CD4-positive, CD25-positive, alpha-beta regulatory T cell (primary cell): Measurements from ENCODE around the gene POM121L12. TPM values are rescaled to one million over a fixed set of nuclear protein-coding genes. Genes with fewer than 3 reads are reported as not detected.

Experiments
- ATAC-seq, 2 donors: fragments of 150-1000 bp; cut with Tn5 transposase; one replicate each; pipeline ENCODE4 v1.10.0; 2021; ENCODE audit warnings: low read depth in 2 of 2, moderate number of reproducible peaks in 2 of 2, moderate library complexity in 1 of 2
- DNase-seq, 3 donors: peaks; one replicate each; pipeline versions ENCODE4 v3.0.0 to v3.0.0-alpha.2; 2012 to 2022; ENCODE audit warnings: mixed read lengths in 1 of 3
- H3K27ac ChIP-seq: one replicate; pipeline ENCODE4 v1.7.0; 2013; ENCODE audit warnings: mild to moderate bottlenecking, low read length; ENCODE audit not compliant: insufficient read depth, poor library complexity, severe bottlenecking
- H3K27me3 ChIP-seq: one replicate; pipeline ENCODE4 v1.7.0; 2013; ENCODE audit warnings: low read length; ENCODE audit not compliant: control insufficient read depth, insufficient read depth
- H3K36me3 ChIP-seq: one replicate; pipeline ENCODE4 v1.7.0; 2013; ENCODE audit warnings: mild to moderate bottlenecking, low read length, moderate library complexity; ENCODE audit not compliant: control insufficient read depth, insufficient read depth
- H3K4me1 ChIP-seq: 2 replicates; pipeline ENCODE4 v1.7.0; 2013; ENCODE audit warnings: mild to moderate bottlenecking, low read length; ENCODE audit not compliant: insufficient read depth, control insufficient read depth, poor library complexity, severe bottlenecking
- H3K4me3 ChIP-seq: one replicate; pipeline ENCODE4 v1.7.0; 2013; ENCODE audit warnings: low read depth, mild to moderate bottlenecking, low read length, moderate library complexity
- H3K9me3 ChIP-seq, 2 experiments: 1 replicate in 1 of 2; 2 replicates in 1 of 2; pipeline ENCODE4 v1.7.0; 2013; ENCODE audit warnings: low read length in 2 of 2, mild to moderate bottlenecking in 1 of 2, moderate library complexity in 1 of 2; ENCODE audit not compliant: control insufficient read depth in 2 of 2
- H3K27ac Mint-ChIP-seq, 3 donors: one replicate each; pipeline ENCODE4 v1.8.0; 2020 to 2022; ENCODE audit warnings: mild to moderate bottlenecking in 3 of 3, mixed read lengths in 3 of 3, moderate library complexity in 2 of 3
- H3K27me3 Mint-ChIP-seq: one replicate; pipeline ENCODE4 v1.8.0; 2022; ENCODE audit warnings: mild to moderate bottlenecking, mixed read lengths
- H3K36me3 Mint-ChIP-seq: one replicate; pipeline ENCODE4 v1.8.0; 2020; ENCODE audit warnings: mixed read lengths
- H3K4me1 Mint-ChIP-seq, 4 donors: one replicate each; pipeline ENCODE4 v1.8.0; 2020 to 2022; ENCODE audit warnings: mixed read lengths in 4 of 4, mild to moderate bottlenecking in 1 of 4
- H3K4me3 Mint-ChIP-seq, 4 donors: one replicate each; pipeline ENCODE4 v1.8.0; 2020 to 2022; ENCODE audit warnings: mild to moderate bottlenecking in 4 of 4, mixed read lengths in 4 of 4, moderate library complexity in 3 of 4
- H3K9me3 Mint-ChIP-seq, 7 donors: one replicate each; pipeline ENCODE4 v1.8.0; 2020 to 2022; ENCODE audit warnings: mixed read lengths in 7 of 7, mild to moderate bottlenecking in 3 of 7, moderate library complexity in 2 of 7
- polyA plus RNA-seq, 4 donors: library from polyadenylated mRNA; unstranded; fragments of 300-500 nt; fragmentation: Illumina TruSeq; gene quantifications; one replicate each; pipeline ENCODE4 v1.2.3, GENCODE V29; 2021
- total RNA-seq: library from RNA; stranded (reverse); gene quantifications from one replicate; pipeline ENCODE4 v1.2.3, GENCODE V29; 2022

The POM121L12 gene
- total and polyA plus RNA-seq, 5 donors from 2014 or later = not detected

DNA sequence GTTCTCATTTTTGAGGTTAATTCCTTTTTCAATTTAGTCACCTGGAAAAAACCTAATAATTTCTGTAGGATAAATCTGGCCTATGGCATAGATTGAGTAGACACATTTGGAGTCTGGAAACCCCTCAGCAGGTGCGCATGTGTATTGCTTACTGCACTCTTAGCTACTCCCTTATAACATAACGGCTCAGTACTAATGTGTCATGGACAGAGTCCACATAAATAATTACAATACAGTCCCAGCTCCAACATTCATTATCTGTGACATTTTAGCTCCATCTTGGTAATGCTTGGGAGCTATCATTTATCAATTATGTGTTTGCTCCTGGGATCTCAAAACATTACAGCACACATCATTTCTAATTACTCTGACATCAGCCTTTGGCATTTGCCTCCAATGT lies 33.2 kb downstream of the POM121L12 start:
- Histone ChIP-seq H3K27me3 (no peaks in the 10 kb centered on the region), H3K4me1 (no peaks in the 10 kb centered on the region), H3K36me3 (no peaks in the 10 kb centered on the region), H3K27ac (no peak overlapping the region), H3K9me3 (peaks cover 0 to 3% of the 10 kb centered on the region in 2 experiments), H3K4me3 (no peak overlapping the region)
- no peak overlapping the region for H3K27ac Mint-ChIP-seq
- H3K27me3 Mint-ChIP-seq = no peaks in the 10 kb centered on the region
- H3K4me3 Mint-ChIP-seq = no peak overlapping the region
- H3K36me3 Mint-ChIP-seq = no peaks in the 10 kb centered on the region
- no peaks in the 10 kb centered on the region for H3K4me1 Mint-ChIP-seq
- DNase-seq (no peak), ATAC-seq (no peak)
- peaks cover 0 to 22% (median 3%) of the 10 kb centered on the region in 7 donors for H3K9me3 Mint-ChIP-seq

DNA sequence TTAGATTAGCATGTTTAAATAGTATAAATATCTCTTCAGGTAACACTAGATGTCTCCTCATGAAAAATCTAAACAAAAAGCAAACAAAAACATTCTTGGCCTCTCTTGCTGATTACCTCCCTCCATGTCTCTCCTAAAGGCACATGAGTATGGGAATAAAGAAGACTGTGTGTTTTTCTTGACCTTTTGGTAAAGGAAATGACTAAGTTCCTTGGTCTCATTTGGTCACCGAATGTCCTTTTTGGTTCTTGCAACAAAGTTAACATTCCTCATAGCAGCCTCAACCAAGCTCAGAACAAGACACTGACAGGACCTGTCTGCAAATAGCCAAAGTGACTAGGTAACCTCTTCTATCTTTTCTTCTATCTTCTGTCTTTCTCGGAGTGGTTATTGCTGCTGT lies 35.5 kb downstream of the POM121L12 start:
- H3K36me3 ChIP-seq = no peaks in the 10 kb centered on the region
- Mint-ChIP-seq H3K4me3 (no peak overlapping the region), H3K27me3 (no peaks in the 10 kb centered on the region), H3K27ac (no peak overlapping the region), H3K9me3 (peaks cover 0 to 22% (median 4%) of the 10 kb centered on the region in 7 donors), H3K36me3 (no peaks in the 10 kb centered on the region), H3K4me1 (no peaks in the 10 kb centered on the region)
- ATAC-seq (no peak), DNase-seq (no peak)
- peaks cover 0 to 3% of the 10 kb centered on the region in 2 experiments for H3K9me3 ChIP-seq
- no peaks in the 10 kb centered on the region for H3K4me1 ChIP-seq
- no peak overlapping the region for H3K27ac ChIP-seq
- H3K4me3 ChIP-seq = no peak overlapping the region
- H3K27me3 ChIP-seq = no peaks in the 10 kb centered on the region
